H1 (cell line): ENCODE results near the gene PLSCR3. TPM values are rescaled to one million over a fixed set of nuclear protein-coding genes. Genes with fewer than 3 reads are reported as not detected.

Experiments used
- CTCF ChIA-PET: fragments of 300-600 bp; sonication (Branson Sonifier 250); formaldehyde crosslinking; loops from one replicate; lab custom pipeline; 2021; ENCODE audit not compliant: partially characterized antibody; lab: Charles Lee
- POLR2A ChIA-PET: fragments of 300-600 bp; sonication (Branson Sonifier 250); formaldehyde crosslinking; loops from one replicate; lab custom pipeline; 2021; ENCODE audit warnings: inconsistent platforms; ENCODE audit not compliant: partially characterized antibody; lab: Charles Lee
- DNase-seq, 2 experiments: peaks; one replicate each; pipeline versions ENCODE4 v3.0.0 to v3.0.0-alpha.2; 2010 to 2022; ENCODE audit warnings: low spot score in 2 of 2, low read depth in 1 of 2, mixed read lengths in 1 of 2
- FAIRE-seq: peaks from 2 replicates; lab custom pipeline; 2011; peaks lifted over from hg19 to GRCh38; lab: Jason Lieb, UNC
- H2AFZ ChIP-seq: 2 replicates; pipeline ENCODE4 v1.8.1; 2012; ENCODE audit warnings: low read length, inconsistent platforms
- H2AK5ac ChIP-seq: 2 replicates; pipeline ENCODE4 v1.6.1; 2013; ENCODE audit warnings: low read depth, low read length
- H2BK120ac ChIP-seq: replicated peaks from 2 replicates; pipeline ENCODE3; 2013; ENCODE audit warnings: low read depth, low read length, inconsistent platforms
- H2BK12ac ChIP-seq: 2 replicates; pipeline ENCODE4 v1.6.1; 2013; ENCODE audit warnings: low read depth, low read length
- H2BK15ac ChIP-seq: 2 replicates; pipeline ENCODE4 v1.6.1; 2013; ENCODE audit warnings: low read length
- H2BK20ac ChIP-seq: 2 replicates; pipeline ENCODE4 v1.6.1; 2013; ENCODE audit warnings: low read length
- H2BK5ac ChIP-seq: 2 replicates; pipeline ENCODE4 v1.6.1; 2013; ENCODE audit warnings: low read depth, low read length
- H3K14ac ChIP-seq: 2 replicates; pipeline ENCODE4 v1.6.1; 2013; ENCODE audit warnings: inconsistent platforms; ENCODE audit not compliant: insufficient read length
- H3K18ac ChIP-seq: 2 replicates; pipeline ENCODE4 v1.6.1; 2013; ENCODE audit warnings: low read length; ENCODE audit errors: extremely low read depth
- H3K23ac ChIP-seq: 2 replicates; pipeline ENCODE4 v1.6.1; 2013; ENCODE audit warnings: inconsistent platforms; ENCODE audit not compliant: insufficient read length
- H3K23me2 ChIP-seq: 2 replicates; pipeline ENCODE4 v1.6.1; 2013; ENCODE audit warnings: low read depth, low read length
- H3K27ac ChIP-seq: 2 replicates; pipeline ENCODE4 v1.6.1; 2011; ENCODE audit warnings: low read depth, low read length, inconsistent platforms
- H3K27me3 ChIP-seq, 4 experiments: replicated peaks in 1 of 4; 1 replicate in 1 of 4; 2 replicates in 3 of 4; pipeline versions ENCODE4 v1.6.1 to v1.8.1; 2011 to 2013; ENCODE audit warnings: low read length in 3 of 4, mild to moderate bottlenecking in 3 of 4, inconsistent platforms in 2 of 4, mixed read lengths in 2 of 4, moderate library complexity in 1 of 4; ENCODE audit not compliant: control insufficient read depth in 3 of 4, insufficient read depth in 3 of 4; ENCODE audit errors: extremely low read depth in 1 of 4
- H3K36me3 ChIP-seq, 4 experiments: 2 replicates each; pipeline versions ENCODE4 v1.6.1 to v1.8.1; 2011 to 2013; ENCODE audit warnings: mild to moderate bottlenecking in 4 of 4, low read length in 3 of 4, moderate library complexity in 2 of 4, control low read depth in 1 of 4, inconsistent platforms in 1 of 4; ENCODE audit not compliant: insufficient read depth in 4 of 4, control insufficient read depth in 2 of 4
- H3K4ac ChIP-seq: replicated peaks from 2 replicates; pipeline ENCODE3; 2013; ENCODE audit warnings: low read length, low read depth, mixed read lengths, inconsistent platforms; ENCODE audit not compliant: insufficient read length
- H3K4me1 ChIP-seq, 4 experiments: replicated peaks in 1 of 4; 1 replicate in 1 of 4; 2 replicates in 3 of 4; pipeline versions ENCODE4 v1.6.1 to v1.8.1; 2011 to 2013; ENCODE audit warnings: low read length in 3 of 4, inconsistent platforms in 2 of 4, mixed read lengths in 1 of 4; ENCODE audit not compliant: insufficient read depth in 4 of 4, control insufficient read depth in 3 of 4
- H3K4me2 ChIP-seq, 2 experiments: 2 replicates each; pipeline versions ENCODE4 v1.6.1 to v1.8.1; 2011 to 2013; ENCODE audit warnings: low read depth in 2 of 2, low read length in 2 of 2, control low read depth in 1 of 2, inconsistent platforms in 1 of 2, mild to moderate bottlenecking in 1 of 2; ENCODE audit not compliant: insufficient read depth in 1 of 2
- H3K4me3 ChIP-seq, 4 experiments: fragments of 200-600, 300-600 bp in 1 of 4; sonication (generic), shearing (Covaris generic), sonication (Bioruptor Twin) in 1 of 4; 2 replicates each; pipeline versions ENCODE4 v1.5.1 to v1.8.1; 2011 to 2016; ENCODE audit warnings: low read length in 4 of 4, low read depth in 3 of 4, control low read depth in 2 of 4, inconsistent platforms in 2 of 4, mild to moderate bottlenecking in 2 of 4, mixed read lengths in 1 of 4, moderate library complexity in 1 of 4; ENCODE audit not compliant: insufficient read depth in 2 of 4; ENCODE audit errors: extremely low read depth in 1 of 4
- H3K56ac ChIP-seq: replicated peaks from 2 replicates; pipeline ENCODE3; 2013; ENCODE audit warnings: low read depth, mild to moderate bottlenecking, mixed read lengths, low read length, inconsistent platforms; ENCODE audit not compliant: insufficient read length
- H3K79me1 ChIP-seq: 2 replicates; pipeline ENCODE4 v1.6.1; 2013; ENCODE audit warnings: low read depth, low read length, control low read depth
- H3K79me2 ChIP-seq, 2 experiments: 2 replicates each; pipeline versions ENCODE4 v1.6.1 to v1.8.1; 2012 to 2013; ENCODE audit warnings: low read length in 2 of 2, mild to moderate bottlenecking in 2 of 2, inconsistent platforms in 1 of 2; ENCODE audit not compliant: insufficient read depth in 2 of 2, control insufficient read depth in 1 of 2
- H3K9ac ChIP-seq, 4 experiments: replicated peaks in 1 of 4; 1 replicate in 1 of 4; 2 replicates in 3 of 4; pipeline versions ENCODE4 v1.6.1 to v1.8.1; 2011 to 2013; ENCODE audit warnings: low read depth in 3 of 4, low read length in 3 of 4, control low read depth in 2 of 4, mild to moderate bottlenecking in 2 of 4, moderate library complexity in 2 of 4, inconsistent platforms in 1 of 4; ENCODE audit errors: extremely low read depth in 1 of 4
- H3K9me3 ChIP-seq, 2 experiments: 2 replicates each; pipeline versions ENCODE4 v1.6.1 to v1.8.1; 2012 to 2013; ENCODE audit warnings: mild to moderate bottlenecking in 2 of 2, moderate library complexity in 2 of 2, control low read depth in 1 of 2, inconsistent platforms in 1 of 2, low read depth in 1 of 2, low read length in 1 of 2, mixed read lengths in 1 of 2; ENCODE audit not compliant: insufficient read depth in 2 of 2
- H4K20me1 ChIP-seq, 2 experiments: replicated peaks in 1 of 2; 2 replicates each; pipeline versions ENCODE3 to v1.8.1; 2011 to 2013; ENCODE audit warnings: inconsistent platforms in 2 of 2, low read length in 2 of 2, mild to moderate bottlenecking in 1 of 2; ENCODE audit not compliant: insufficient read depth in 2 of 2, control insufficient read depth in 1 of 2
- H4K5ac ChIP-seq: 2 replicates; pipeline ENCODE4 v1.6.1; 2013; ENCODE audit warnings: low read length, low read depth, mixed read lengths, inconsistent platforms; ENCODE audit not compliant: insufficient read length
- H4K8ac ChIP-seq: 2 replicates; pipeline ENCODE4 v1.8.0; 2013; ENCODE audit warnings: mild to moderate bottlenecking, moderate library complexity, low read length, inconsistent platforms; ENCODE audit not compliant: insufficient read depth; ENCODE audit errors: extremely low read depth
- H4K91ac ChIP-seq: replicated peaks from 2 replicates; pipeline ENCODE3; 2013; ENCODE audit warnings: low read length, mixed read lengths, inconsistent platforms; ENCODE audit not compliant: insufficient read length
- RBBP5 ChIP-seq: IDR thresholded peaks from 2 replicates; pipeline ENCODE4 v1.7.1; 2012; ENCODE audit warnings: low read depth, mild to moderate bottlenecking, inconsistent platforms, low read length, moderate library complexity, borderline replicate concordance
- SIRT6 ChIP-seq: IDR thresholded peaks from one replicate; pipeline ENCODE4 v1.7.1; 2012; ENCODE audit warnings: low read length, inconsistent platforms
- SRF ChIP-seq: IDR thresholded peaks from 2 replicates; pipeline ENCODE4 v1.6.1; 2011; ENCODE audit warnings: mild to moderate bottlenecking, low read depth, low read length, moderate library complexity
- WGBS, 2 experiments: shearing (Covaris generic) in 1 of 2; methylation state at CpG; one replicate each; pipeline versions ENCODE4 v1.1.6 to v1.1.7; 2013 to 2015; ENCODE audit warnings: low lambda C conversion rate in 2 of 2, mixed read lengths in 2 of 2, inconsistent platforms in 1 of 2, low coverage in 1 of 2, missing lambda C conversion rate in 1 of 2; ENCODE audit not compliant: insufficient replicate concordance in 2 of 2, insufficient coverage in 1 of 2, insufficient read length in 1 of 2; ENCODE audit errors: extremely low coverage in 1 of 2, missing lambda C conversion rate in 1 of 2; 5-methylcytosine and 5-hydroxymethylcytosine counted together
- polyA plus RNA-seq, 7 experiments: library from polyadenylated mRNA; depleted of rRNA in 3 of 7; stranded (reverse) in 5 of 7; unstranded in 2 of 7; fragments of >200 nt in 5 of 7; fragments of 200-250 nt in 2 of 7; gene quantifications; 1 replicate in 5 of 7; 2 replicates in 1 of 7; 4 replicates in 1 of 7; pipeline versions ENCODE4 v1.2.1 to v1.2.3, GENCODE V29; 2011 to 2013; ENCODE audit warnings: missing spikeins in 2 of 7, mixed read lengths in 2 of 7
- total RNA-seq: library from RNA; stranded (reverse); fragmentation: NEBNext Ultra II Directional; extraction: Animal tissue kit (Norgen Biotek cat#: 25700); gene quantifications from 2 replicates; pipeline ENCODE4 v1.2.1, GENCODE V29; 2021

PLSCR3 gene
- total and polyA plus RNA-seq, 2 of the 8 experiments (the other 6 are each of a cell fraction or from before 2014, with no cell fraction given): 36.1 to 38.7 TPM

GRCh38 chr17:7410634-7411426 lies 16.5 kb upstream of the PLSCR3 start:
- Histone ChIP-seq H3K14ac (no peak overlapping the region), H3K9me3 (no peaks in the 10 kb centered on the region), H3K9ac (no peak overlapping the region), H3K79me1 (peaks cover 4% of the 10 kb centered on the region; the same call in 1 of the 2 replicates), H3K27ac (no peak overlapping the region), H3K4me2 (no peak overlapping the region), H3K4me3 (no peak overlapping the region), H3K18ac (no peak overlapping the region), H3K36me3 (peaks cover 2 to 35% (median 22%) of the 10 kb centered on the region in 4 experiments; a peak in 6 of 8 replicates), H3K4ac (no peak overlapping the region), H2AK5ac (no peak overlapping the region), H2BK5ac (no peak overlapping the region), H3K56ac (no peak overlapping the region), H3K23ac (no peak overlapping the region), H4K5ac (no peak overlapping the region), H3K27me3 (no peaks in the 10 kb centered on the region; a peak in 1 of 7 replicates), H2AFZ (no peak overlapping the region), H2BK12ac (no peak overlapping the region), H3K4me1 (peaks cover 0 to 17% (median 11%) of the 10 kb centered on the region in 4 experiments; a peak in 5 of 7 replicates), H2BK15ac (no peak overlapping the region), H4K91ac (no peak overlapping the region), H4K8ac (no peak overlapping the region), H2BK20ac (no peak overlapping the region), H2BK120ac (no peak overlapping the region), H3K79me2 (peaks cover 0 to 5% of the 10 kb centered on the region in 2 experiments; a peak in 1 of 4 replicates), H4K20me1 (peaks cover 2 to 20% of the 10 kb centered on the region in 2 experiments), H3K23me2 (peaks cover 8% of the 10 kb centered on the region; the same call in 1 of the 2 replicates)
- 91% methylated on average over 24 of the region's 25 CpGs; no CpG with 5 or more reads in 1 of the 2 experiments for WGBS, 2 experiments
- ChIA-PET POLR2A (interaction anchor here (0.9 to 1.6 kb wide), 7 partner anchors 8 to 75 kb away, joined by 3 to 4 read pairs (median 3); partner anchors contain the start of gene ACAP1), CTCF (interaction anchor here (1.0 to 1.6 kb wide), 4 partner anchors 11 to 75 kb away, joined by 3 to 4 read pairs (median 4); no protein-coding TSS in a partner anchor)
- DNase-seq: no peak
- no peak for FAIRE-seq
- TF ChIP-seq SIRT6: no peak
- TF ChIP-seq SRF: no peak
- TF ChIP-seq RBBP5: no peak
